HCT116 (cell line): ENCODE results near the gene FTCDNL1. TPM values are rescaled to one million over a fixed set of nuclear protein-coding genes. Genes with fewer than 3 reads are reported as not detected.

Experiments used
- ATAC-seq: fragments of 200-7000 bp; cut with Tn5 transposase; 2 replicates; pipeline ENCODE4 v1.9.1; 2020; ENCODE audit warnings: mild to moderate bottlenecking, moderate library complexity
- BruUV-seq: library from RNA; stranded (reverse); fragments of 400-500 nt; replicated peaks from 2 replicates; lab custom pipeline; 2021; lab: Mats Ljungman, UMichigan
- CTCF ChIA-PET: fragments of 300-600 bp; sonication (Branson Sonifier 250); formaldehyde crosslinking; loops from one replicate; lab custom pipeline; 2021; ENCODE audit warnings: antibody characterized with exemption; lab: Charles Lee
- POLR2A ChIA-PET: fragments of 300-600, 350-600 bp; sonication (Branson Sonifier 250); formaldehyde crosslinking; loops from one replicate; lab custom pipeline; 2021; ENCODE audit warnings: antibody characterized with exemption; lab: Charles Lee
- RAD21 ChIA-PET, 2 experiments: fragments of 300-600 bp; sonication (Branson Sonifier 250); formaldehyde crosslinking; loops; one replicate each; lab custom pipeline; 2023; ENCODE audit warnings: low total read pairs in 2 of 2; ENCODE audit not compliant: uncharacterized antibody in 2 of 2, unreplicated experiment in 2 of 2, low non-redundant PET in 1 of 2; lab: Charles Lee
- DNase-seq: peaks from one replicate; pipeline ENCODE4 v3.0.0-alpha.2; 2010; ENCODE audit warnings: low read depth, low spot score
- H2AFZ ChIP-seq: fragments of 200-600 bp; shearing (Covaris generic), sonication (generic); 2 replicates; pipeline ENCODE4 v1.6.1; 2017; ENCODE audit warnings: low read depth, mixed run types, mixed read lengths, antibody characterized with exemption, low read length; ENCODE audit not compliant: poor library complexity, severe bottlenecking
- H3K27ac ChIP-seq: 2 replicates; pipeline ENCODE4 v1.5.1; 2012; ENCODE audit warnings: low read depth, low read length
- H3K27me3 ChIP-seq: fragments of 200-600 bp; sonication (generic); 2 replicates; pipeline ENCODE4 v1.6.1; 2016; ENCODE audit warnings: mixed run types, low read length, mixed read lengths; ENCODE audit not compliant: insufficient read depth
- H3K36me3 ChIP-seq, 2 experiments: fragments of 200-500 bp in 1 of 2; fragments of 200-600 bp in 1 of 2; sonication (Bioruptor generic) in 1 of 2; sonication (generic) in 1 of 2; 2 replicates each; pipeline versions ENCODE4 v1.5.1 to v1.6.1; 2014 to 2016; ENCODE audit warnings: low read length in 2 of 2, inconsistent platforms in 1 of 2, mixed read lengths in 1 of 2, mixed run types in 1 of 2; ENCODE audit not compliant: insufficient read depth in 2 of 2, control insufficient read depth in 1 of 2
- H3K4me1 ChIP-seq, 2 experiments: fragments of 200-600 bp in 1 of 2; sonication (generic) in 1 of 2; 2 replicates each; pipeline versions ENCODE4 v1.5.1 to v1.6.1; 2012 to 2017; ENCODE audit warnings: low read length in 2 of 2, inconsistent platforms in 1 of 2, mild to moderate bottlenecking in 1 of 2, mixed read lengths in 1 of 2, mixed run types in 1 of 2, moderate library complexity in 1 of 2; ENCODE audit not compliant: insufficient read depth in 2 of 2, control insufficient read depth in 1 of 2
- H3K4me2 ChIP-seq: fragments of 200-600 bp; sonication (generic); 2 replicates; pipeline ENCODE4 v1.6.1; 2017; ENCODE audit warnings: mixed run types, low read length, mixed read lengths
- H3K4me3 ChIP-seq, 2 experiments: fragments of 200-600 bp in 1 of 2; sonication (generic) in 1 of 2; replicated peaks in 1 of 2; 2 replicates each; pipeline ENCODE4 v1.5.1; 2011 to 2016; ENCODE audit warnings: low read length in 2 of 2, control low read depth in 1 of 2, low read depth in 1 of 2, mild to moderate bottlenecking in 1 of 2, mixed read lengths in 1 of 2, mixed run types in 1 of 2
- H3K79me2 ChIP-seq: fragments of 200-600 bp; sonication (generic); 2 replicates; pipeline ENCODE4 v1.6.1; 2017; ENCODE audit warnings: mild to moderate bottlenecking, mixed run types, low read length, moderate library complexity, mixed read lengths; ENCODE audit not compliant: insufficient read depth
- H3K9ac ChIP-seq: fragments of 200-600 bp; sonication (generic); 2 replicates; pipeline ENCODE4 v1.6.1; 2016; ENCODE audit warnings: low read length, mixed read lengths
- H3K9me2 ChIP-seq: fragments of 200-600 bp; sonication (generic), shearing (Covaris generic); 2 replicates; pipeline ENCODE4 v1.6.1; 2017; ENCODE audit warnings: mixed run types, mild to moderate bottlenecking, moderate library complexity; ENCODE audit not compliant: insufficient read depth
- H3K9me3 ChIP-seq, 2 experiments: fragments of 200-500 bp in 1 of 2; fragments of 200-600 bp in 1 of 2; sonication (Bioruptor generic) in 1 of 2; sonication (generic) in 1 of 2; 2 replicates each; pipeline ENCODE4 v1.6.1; 2014 to 2017; ENCODE audit warnings: low read length in 2 of 2, mixed read lengths in 2 of 2, inconsistent platforms in 1 of 2, low read depth in 1 of 2, mild to moderate bottlenecking in 1 of 2, mixed run types in 1 of 2, moderate library complexity in 1 of 2; ENCODE audit not compliant: control insufficient read depth in 1 of 2, insufficient read depth in 1 of 2
- H4K20me1 ChIP-seq: fragments of 200-600 bp; sonication (generic), shearing (Covaris generic); 2 replicates; pipeline ENCODE4 v1.6.1; 2017; ENCODE audit warnings: mixed run types, mild to moderate bottlenecking, moderate library complexity; ENCODE audit not compliant: insufficient read depth
- CBX3 ChIP-seq: IDR thresholded peaks from 2 replicates; pipeline ENCODE4 v1.6.1; 2012; ENCODE audit warnings: low read depth
- CTCF ChIP-seq, 3 experiments: fragments of 200-600 bp in 1 of 3; sonication (generic) in 1 of 3; IDR thresholded peaks in 2 of 3; conservative IDR thresholded peaks in 1 of 3; 2 replicates each; pipeline ENCODE4 v1.5.1; 2012 to 2017; ENCODE audit warnings: low read depth in 2 of 3, low read length in 2 of 3, antibody characterized with exemption in 1 of 3, borderline replicate concordance in 1 of 3, control low read depth in 1 of 3, mild to moderate bottlenecking in 1 of 3, mixed read lengths in 1 of 3, mixed run types in 1 of 3, moderate library complexity in 1 of 3; ENCODE audit not compliant: insufficient read depth in 1 of 3
- EGR1 ChIP-seq: IDR thresholded peaks from 2 replicates; pipeline ENCODE4 v1.6.1; 2012; ENCODE audit warnings: low read depth
- ELF1 ChIP-seq: IDR thresholded peaks from 2 replicates; pipeline ENCODE4 v1.6.1; 2012; ENCODE audit warnings: low read depth, borderline replicate concordance
- EZH2 ChIP-seq: fragments of 200-600 bp; sonication (generic); IDR thresholded peaks from 2 replicates; pipeline ENCODE4 v1.6.1; 2017; ENCODE audit warnings: antibody characterized with exemption, mixed run types
- EZH2phosphoT487 ChIP-seq: fragments of 200-600 bp; IDR thresholded peaks from 2 replicates; pipeline ENCODE4 v1.6.1; 2018; ENCODE audit warnings: antibody characterized with exemption, borderline replicate concordance
- FOSL1 ChIP-seq: IDR thresholded peaks from 2 replicates; pipeline ENCODE4 v1.6.1; 2012; ENCODE audit warnings: low read depth
- JUND ChIP-seq: IDR thresholded peaks from 2 replicates; pipeline ENCODE4 v1.6.1; 2012
- REST ChIP-seq: IDR thresholded peaks from 2 replicates; pipeline ENCODE4 v1.6.1; 2012; ENCODE audit warnings: low read depth
- SP1 ChIP-seq: IDR thresholded peaks from 2 replicates; pipeline ENCODE4 v1.6.1; 2012; ENCODE audit warnings: low read depth
- SRF ChIP-seq: IDR thresholded peaks from 2 replicates; pipeline ENCODE4 v1.6.1; 2012; ENCODE audit warnings: low read depth
- TCF7L2 ChIP-seq: IDR thresholded peaks from 2 replicates; pipeline ENCODE4 v1.7.0; 2011; ENCODE audit warnings: borderline replicate concordance, inconsistent platforms; ENCODE audit not compliant: insufficient read depth, insufficient read length; ENCODE audit errors: extremely low read depth
- ZFX ChIP-seq: fragments of 450-650 bp; IDR thresholded peaks from 2 replicates; pipeline ENCODE4 v1.6.1; 2017
- intact Hi-C: fragments of 100-400 bp; cut with micrococcal nuclease; formaldehyde crosslinking; loops from 2 replicates; pipeline ENCODE4 v1.10.0; 2022
- total RNA-seq: library from RNA; stranded (reverse); gene quantifications from one replicate; pipeline ENCODE4 v1.2.1, GENCODE V29; 2021; ENCODE audit not compliant: unreplicated experiment
- TF ChIP-seq, protein P1 (sequence below): IDR thresholded peaks from 2 replicates; pipeline ENCODE4 v1.6.1; 2011; ENCODE audit warnings: mild to moderate bottlenecking, low read length, moderate library complexity; ENCODE audit not compliant: insufficient replicate concordance; ENCODE audit errors: extremely low read depth

FTCDNL1 gene
- total RNA-seq, 1 experiment from 2014 or later, result 2.6 TPM

DNA sequence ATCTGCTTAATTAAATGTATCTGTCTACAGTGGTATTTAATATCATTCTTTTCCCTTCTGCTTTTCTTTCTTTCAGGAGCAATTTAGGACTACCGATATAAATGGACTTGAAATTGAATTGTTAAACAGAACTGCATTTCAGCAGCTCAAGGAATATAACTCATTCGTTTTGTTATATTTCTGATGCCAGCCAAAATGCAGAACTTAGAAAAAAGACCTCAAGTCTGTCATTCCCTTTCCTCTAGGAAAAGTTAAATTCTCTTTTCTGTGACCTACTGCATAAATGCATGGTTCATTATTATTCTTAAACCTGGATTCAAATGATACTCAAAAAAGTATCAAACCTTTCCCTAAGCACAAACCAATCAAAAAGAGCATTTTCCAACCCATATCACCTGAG is 21.4 kb downstream of the FTCDNL1 start:
- TF ChIP-seq CTCF (IDR thresholded peaks at IDR 0.05 in 2 of 3, conservative IDR thresholded peaks at IDR 0.05 in 1 of 3; ENCODE audit: borderline replicate concordance in 1 of 3, insufficient read depth in 1 of 3, low read depth in 2 of 3, low read length in 2 of 3), result no peak
- TF ChIP-seq SP1, result no peak
- no peak for TF ChIP-seq ELF1
- no peak for TF ChIP-seq EZH2
- no peak for TF ChIP-seq EGR1
- TF ChIP-seq EZH2phosphoT487, result no peak
- TF ChIP-seq SRF, result no peak
- TF ChIP-seq CBX3, result no peak
- TF ChIP-seq TCF7L2, result no peak
- TF ChIP-seq ZFX, result no peak
- TF ChIP-seq FOSL1, result no peak
- TF ChIP-seq, protein P1, sequence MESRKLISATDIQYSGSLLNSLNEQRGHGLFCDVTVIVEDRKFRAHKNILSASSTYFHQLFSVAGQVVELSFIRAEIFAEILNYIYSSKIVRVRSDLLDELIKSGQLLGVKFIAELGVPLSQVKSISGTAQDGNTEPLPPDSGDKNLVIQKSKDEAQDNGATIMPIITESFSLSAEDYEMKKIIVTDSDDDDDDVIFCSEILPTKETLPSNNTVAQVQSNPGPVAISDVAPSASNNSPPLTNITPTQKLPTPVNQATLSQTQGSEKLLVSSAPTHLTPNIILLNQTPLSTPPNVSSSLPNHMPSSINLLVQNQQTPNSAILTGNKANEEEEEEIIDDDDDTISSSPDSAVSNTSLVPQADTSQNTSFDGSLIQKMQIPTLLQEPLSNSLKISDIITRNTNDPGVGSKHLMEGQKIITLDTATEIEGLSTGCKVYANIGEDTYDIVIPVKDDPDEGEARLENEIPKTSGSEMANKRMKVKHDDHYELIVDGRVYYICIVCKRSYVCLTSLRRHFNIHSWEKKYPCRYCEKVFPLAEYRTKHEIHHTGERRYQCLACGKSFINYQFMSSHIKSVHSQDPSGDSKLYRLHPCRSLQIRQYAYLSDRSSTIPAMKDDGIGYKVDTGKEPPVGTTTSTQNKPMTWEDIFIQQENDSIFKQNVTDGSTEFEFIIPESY, result no peak
- no peak for TF ChIP-seq REST
- TF ChIP-seq JUND, result no peak
- TF ChIP-seq, all 23 proteins: peak for 0
- Histone ChIP-seq H3K9me2 (no peaks in the 10 kb centered on the region), H3K9me3 (no peaks in the 10 kb centered on the region), H3K36me3 (no peaks in the 10 kb centered on the region), H4K20me1 (no peaks in the 10 kb centered on the region), H3K9ac (no peak overlapping the region), H3K4me3 (no peak overlapping the region), H3K4me1 (no peaks in the 10 kb centered on the region), H3K79me2 (no peaks in the 10 kb centered on the region), H3K27ac (no peak overlapping the region), H2AFZ (no peak overlapping the region), H3K27me3 (no peaks in the 10 kb centered on the region), H3K4me2 (no peak overlapping the region)
- RAD21 ChIA-PET, result no interaction called here
- DNase-seq, result no peak
- BruUV-seq, result no TSS peak
- CTCF ChIA-PET, result no interaction called here
- intact Hi-C loops, result no loop called here
- POLR2A ChIA-PET, result no interaction called here
- no peak for ATAC-seq
